ENCODE measurements around the gene KATNBL1.

DNA sequence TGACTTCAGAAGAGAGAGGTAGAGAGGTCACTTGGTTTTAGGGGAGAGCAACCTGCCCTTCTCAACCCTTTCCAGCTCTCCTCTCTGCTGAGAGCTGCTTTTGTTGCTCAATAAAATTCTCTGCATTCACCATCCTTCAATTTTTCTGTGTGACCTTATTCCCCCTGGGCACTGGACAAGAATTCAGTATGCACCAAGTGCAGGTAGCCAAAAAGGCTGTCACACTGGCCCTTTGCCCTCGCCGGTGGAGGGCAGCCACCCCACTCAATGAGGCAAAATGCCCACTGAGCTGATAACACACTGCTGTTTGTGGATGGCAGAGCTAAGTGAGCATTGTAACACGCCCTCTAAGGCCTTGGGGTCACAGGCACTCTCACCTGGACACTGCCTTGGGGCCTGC, 95.2 kb downstream of the KATNBL1 start:
- TF ChIP-seq, protein P1, sequence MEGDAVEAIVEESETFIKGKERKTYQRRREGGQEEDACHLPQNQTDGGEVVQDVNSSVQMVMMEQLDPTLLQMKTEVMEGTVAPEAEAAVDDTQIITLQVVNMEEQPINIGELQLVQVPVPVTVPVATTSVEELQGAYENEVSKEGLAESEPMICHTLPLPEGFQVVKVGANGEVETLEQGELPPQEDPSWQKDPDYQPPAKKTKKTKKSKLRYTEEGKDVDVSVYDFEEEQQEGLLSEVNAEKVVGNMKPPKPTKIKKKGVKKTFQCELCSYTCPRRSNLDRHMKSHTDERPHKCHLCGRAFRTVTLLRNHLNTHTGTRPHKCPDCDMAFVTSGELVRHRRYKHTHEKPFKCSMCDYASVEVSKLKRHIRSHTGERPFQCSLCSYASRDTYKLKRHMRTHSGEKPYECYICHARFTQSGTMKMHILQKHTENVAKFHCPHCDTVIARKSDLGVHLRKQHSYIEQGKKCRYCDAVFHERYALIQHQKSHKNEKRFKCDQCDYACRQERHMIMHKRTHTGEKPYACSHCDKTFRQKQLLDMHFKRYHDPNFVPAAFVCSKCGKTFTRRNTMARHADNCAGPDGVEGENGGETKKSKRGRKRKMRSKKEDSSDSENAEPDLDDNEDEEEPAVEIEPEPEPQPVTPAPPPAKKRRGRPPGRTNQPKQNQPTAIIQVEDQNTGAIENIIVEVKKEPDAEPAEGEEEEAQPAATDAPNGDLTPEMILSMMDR (IDR thresholded peaks at IDR 0.05): no peak
- TF ChIP-seq GABPA (IDR thresholded peaks at IDR 0.05; ENCODE audit: low read depth): no peak
- TF ChIP-seq SIN3A (IDR thresholded peaks at IDR 0.05; ENCODE audit: borderline replicate concordance, low read depth, low read length): no peak
- no peak for TF ChIP-seq EP300 (IDR thresholded peaks at IDR 0.05; ENCODE audit: borderline replicate concordance in 1 of 2, low read depth in 1 of 2, low read length in 1 of 2)
- no peak for TF ChIP-seq RXRA (IDR thresholded peaks at IDR 0.05; ENCODE audit: borderline replicate concordance, low read depth)
- TF ChIP-seq TAF1 (IDR thresholded peaks at IDR 0.05; ENCODE audit: borderline replicate concordance, low read depth, low read length): no peak
